Measurements from ENCODE around the gene FAM193B.

GRCh38 chr5:177593511-177593910, 39.1 kb upstream of the FAM193B start:
- TF ChIP-seq CTCF (IDR thresholded peaks at IDR 0.05) = no peak
- no peak for TF ChIP-seq POLR2A (IDR thresholded peaks at IDR 0.05)

All from vagina (tissue), 2 donors.